Colonic mucosa (tissue), 4 donors: ENCODE measurements around the gene CHST9. TPM values are rescaled to one million over a fixed set of nuclear protein-coding genes. Genes with fewer than 3 reads are reported as not detected.

Experiments used
- DNase-seq: peaks from one replicate; pipeline ENCODE4 v3.0.0-alpha.2; 2020
- H3K27ac ChIP-seq: fragments of 200-600 bp; one replicate; pipeline ENCODE4 v1.8.0; 2021
- H3K27me3 ChIP-seq: fragments of 200-600 bp; one replicate; pipeline ENCODE4 v1.8.0; 2021
- H3K36me3 ChIP-seq: fragments of 200-600 bp; one replicate; pipeline ENCODE4 v1.8.0; 2021
- H3K4me1 ChIP-seq: fragments of 200-600 bp; one replicate; pipeline ENCODE4 v1.8.0; 2021; ENCODE audit warnings: mild to moderate bottlenecking
- H3K4me3 ChIP-seq: fragments of 200-600 bp; one replicate; pipeline ENCODE4 v1.8.0; 2021
- H3K9ac ChIP-seq, 2 donors: one replicate each; pipeline ENCODE4 v1.7.0; 2013; ENCODE audit warnings: control low read depth in 2 of 2, low read depth in 2 of 2, low read length in 2 of 2
- H3K9me3 ChIP-seq: fragments of 200-600 bp; one replicate; pipeline ENCODE4 v1.8.0; 2021
- intact Hi-C: fragments of 100-400 bp; cut with DNase I; formaldehyde crosslinking; loops from one replicate; pipeline ENCODE4 v1.14.1; 2022
- total RNA-seq, 2 donors: library from RNA; stranded (reverse); fragmentation: NEBNext Ultra II Directional in 1 of 2; extraction: Animal tissue kit (Norgen Biotek cat#: 25700) in 1 of 2; gene quantifications; one replicate each; pipeline ENCODE4 v1.2.1, GENCODE V29; 2021
- TF ChIP-seq, protein P1 (sequence below): fragments of 200-600 bp; IDR thresholded peaks from one replicate; pipeline ENCODE4 v1.8.0; 2022; ENCODE audit warnings: antibody characterized with exemption, mild to moderate bottlenecking
- donor health status: healthy.
- donor health status: DM: no; HTN: no; CAD: no.
- donor health status: DM: no; HTN: no; CAD: no.

CHST9 gene
- total RNA-seq, 2 donors from 2014 or later: 0.05 to 0.32 TPM

DNA sequence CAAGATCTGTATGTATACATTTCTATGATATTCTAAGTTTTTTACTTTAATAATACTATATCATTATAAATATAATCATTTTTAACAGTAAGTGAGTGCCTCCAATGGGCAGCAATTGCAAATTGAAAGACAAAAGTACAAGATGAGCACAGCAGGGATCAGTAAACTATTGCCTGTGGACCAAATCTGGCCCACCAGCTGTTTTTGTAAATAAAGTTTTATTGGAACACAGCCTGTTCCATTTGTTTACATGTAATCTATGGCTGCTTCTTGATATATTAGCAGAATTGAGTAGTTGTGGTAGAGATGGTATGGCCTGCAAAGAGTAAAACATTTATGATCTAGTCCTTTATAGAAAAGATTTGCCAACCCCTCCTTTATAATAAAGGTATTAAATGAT, 43.2 kb downstream of the CHST9 start:
- Histone ChIP-seq H3K9ac (no peak overlapping the region), H3K9me3 (no peaks in the 10 kb centered on the region), H3K36me3 (no peaks in the 10 kb centered on the region), H3K27ac (no peak overlapping the region), H3K27me3 (no peaks in the 10 kb centered on the region), H3K4me1 (no peaks in the 10 kb centered on the region), H3K4me3 (no peak overlapping the region)
- DNase-seq: no peak
- intact Hi-C loops: no loop called here
- TF ChIP-seq, protein P1, sequence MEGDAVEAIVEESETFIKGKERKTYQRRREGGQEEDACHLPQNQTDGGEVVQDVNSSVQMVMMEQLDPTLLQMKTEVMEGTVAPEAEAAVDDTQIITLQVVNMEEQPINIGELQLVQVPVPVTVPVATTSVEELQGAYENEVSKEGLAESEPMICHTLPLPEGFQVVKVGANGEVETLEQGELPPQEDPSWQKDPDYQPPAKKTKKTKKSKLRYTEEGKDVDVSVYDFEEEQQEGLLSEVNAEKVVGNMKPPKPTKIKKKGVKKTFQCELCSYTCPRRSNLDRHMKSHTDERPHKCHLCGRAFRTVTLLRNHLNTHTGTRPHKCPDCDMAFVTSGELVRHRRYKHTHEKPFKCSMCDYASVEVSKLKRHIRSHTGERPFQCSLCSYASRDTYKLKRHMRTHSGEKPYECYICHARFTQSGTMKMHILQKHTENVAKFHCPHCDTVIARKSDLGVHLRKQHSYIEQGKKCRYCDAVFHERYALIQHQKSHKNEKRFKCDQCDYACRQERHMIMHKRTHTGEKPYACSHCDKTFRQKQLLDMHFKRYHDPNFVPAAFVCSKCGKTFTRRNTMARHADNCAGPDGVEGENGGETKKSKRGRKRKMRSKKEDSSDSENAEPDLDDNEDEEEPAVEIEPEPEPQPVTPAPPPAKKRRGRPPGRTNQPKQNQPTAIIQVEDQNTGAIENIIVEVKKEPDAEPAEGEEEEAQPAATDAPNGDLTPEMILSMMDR: no peak

DNA sequence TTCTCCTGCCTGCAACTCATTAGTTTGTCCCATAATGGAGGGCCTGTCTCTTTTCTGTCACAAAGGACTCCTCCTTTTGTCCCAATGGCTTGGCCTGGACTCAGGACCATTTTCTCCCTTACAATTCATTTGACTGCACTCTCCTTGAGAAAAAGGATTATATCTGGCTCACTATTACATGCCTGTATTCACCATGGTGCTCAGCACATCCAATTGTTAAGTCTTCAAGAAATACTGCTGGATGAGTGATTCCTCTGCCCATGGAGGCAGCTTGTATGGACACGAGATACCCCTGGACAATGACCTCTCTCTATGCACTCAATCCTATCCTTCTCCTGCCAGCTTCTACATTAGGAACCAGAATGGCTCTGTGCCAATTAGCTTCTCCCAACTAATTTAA, 47.0 kb downstream of the CHST9 start:
- TF ChIP-seq, protein P1: no peak
- Histone ChIP-seq H3K27ac (no peak overlapping the region), H3K4me3 (no peak overlapping the region), H3K36me3 (no peaks in the 10 kb centered on the region), H3K4me1 (no peaks in the 10 kb centered on the region), H3K9me3 (no peaks in the 10 kb centered on the region), H3K27me3 (no peaks in the 10 kb centered on the region), H3K9ac (no peak overlapping the region)
- no peak for DNase-seq
- intact Hi-C loops: no loop called here

DNA sequence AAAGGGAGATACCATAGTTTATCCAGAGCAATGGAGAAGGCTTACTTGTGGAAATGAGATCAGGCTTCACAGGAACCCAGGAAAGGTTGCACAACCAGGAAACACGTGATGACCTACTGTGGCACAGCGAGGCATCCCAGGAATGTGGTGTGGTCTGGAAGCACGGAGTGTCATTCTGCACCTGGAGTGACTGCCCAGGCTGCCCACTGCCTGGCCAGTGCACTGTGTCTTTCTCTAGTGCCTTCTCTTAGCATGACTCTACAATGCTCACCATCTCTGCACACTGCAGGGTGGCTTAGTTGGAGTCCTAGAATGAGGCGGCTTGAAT, 48.9 kb downstream of the CHST9 start:
- Histone ChIP-seq H3K4me3 (no peak overlapping the region), H3K4me1 (no peaks in the 10 kb centered on the region), H3K9me3 (no peaks in the 10 kb centered on the region), H3K9ac (no peak overlapping the region), H3K27ac (no peak overlapping the region), H3K27me3 (no peaks in the 10 kb centered on the region), H3K36me3 (no peaks in the 10 kb centered on the region)
- TF ChIP-seq, protein P1: no peak
- intact Hi-C loops: no loop called here
- no peak for DNase-seq

DNA sequence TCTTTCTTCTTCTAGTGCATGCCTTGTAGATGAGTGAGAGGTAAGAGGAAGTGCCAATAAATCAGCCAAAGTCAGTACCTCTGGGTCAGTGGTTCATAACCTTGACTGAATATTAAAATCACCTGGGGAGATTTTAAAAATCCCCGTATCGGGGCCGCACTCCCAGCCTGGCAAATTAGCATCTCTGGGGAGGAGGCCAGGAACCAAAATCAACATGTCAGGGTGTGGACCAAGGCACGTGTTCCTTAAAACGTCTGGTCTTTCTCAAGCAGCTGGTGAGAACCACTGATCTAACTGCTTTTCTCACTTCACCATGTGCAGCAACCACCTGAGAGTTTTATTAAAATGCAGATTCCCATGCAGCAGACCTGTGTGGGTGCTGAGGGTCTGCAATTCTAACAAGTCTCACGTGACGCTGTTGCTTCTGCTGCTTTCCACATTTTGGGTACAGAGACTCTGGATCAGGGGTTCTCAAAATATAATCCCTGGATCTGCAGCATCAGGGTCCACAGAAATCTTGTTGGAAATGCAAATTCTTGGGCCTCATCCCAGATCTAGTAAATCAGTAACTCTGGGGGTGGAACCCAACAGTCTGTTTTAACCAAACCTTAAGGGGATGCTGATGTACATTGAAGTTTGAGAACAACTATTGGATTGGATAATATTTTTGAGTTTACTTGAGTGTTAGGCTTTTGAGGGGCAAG, 49.5 kb downstream of the CHST9 start:
- Histone ChIP-seq H3K4me1 (no peaks in the 10 kb centered on the region), H3K9me3 (no peaks in the 10 kb centered on the region), H3K4me3 (no peak overlapping the region), H3K27ac (no peak overlapping the region), H3K27me3 (no peaks in the 10 kb centered on the region), H3K36me3 (no peaks in the 10 kb centered on the region), H3K9ac (no peak overlapping the region)
- TF ChIP-seq, protein P1: no peak
- intact Hi-C loops: no loop called here
- DNase-seq: no peak

DNA sequence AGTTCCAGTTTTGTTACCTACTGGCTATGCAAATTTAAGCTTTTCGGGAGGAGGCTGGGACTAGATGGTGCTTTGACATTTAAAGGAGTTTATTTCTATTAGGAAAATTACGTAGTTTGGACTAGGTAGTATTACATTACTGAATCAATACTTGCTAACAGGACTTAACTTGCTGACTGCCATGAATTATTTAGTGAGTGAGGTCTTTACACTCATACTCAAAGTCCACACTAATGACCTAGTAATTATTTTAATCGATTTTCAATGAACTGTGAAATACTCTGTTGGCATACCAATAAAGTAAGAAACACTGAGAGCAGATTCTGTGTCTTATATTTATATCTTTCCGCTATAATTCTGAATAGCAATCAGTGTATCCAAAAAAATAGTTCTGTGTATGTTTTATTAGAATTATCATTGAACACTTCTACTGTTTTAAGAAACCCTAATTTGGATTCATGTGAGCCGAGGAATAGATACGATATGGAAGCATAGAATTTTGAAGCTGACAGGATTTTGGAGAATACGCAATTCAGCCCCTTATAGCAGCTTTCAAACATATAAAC, 55.0 kb downstream of the CHST9 start:
- intact Hi-C loops: no loop called here
- TF ChIP-seq, protein P1: no peak

More for the DNA sequence above, 55.0 kb downstream of the CHST9 start:
- no peak overlapping the region for H3K4me3 ChIP-seq
- no peaks in the 10 kb centered on the region for H3K9me3 ChIP-seq
- H3K36me3 ChIP-seq: no peaks in the 10 kb centered on the region
- H3K4me1 ChIP-seq: no peaks in the 10 kb centered on the region
- no peak overlapping the region for H3K9ac ChIP-seq
- no peak for DNase-seq
- H3K27me3 ChIP-seq: no peaks in the 10 kb centered on the region
- no peak overlapping the region for H3K27ac ChIP-seq
